Keratinocyte (primary cell): ENCODE results near the gene ENTREP1.

Experiments used
- CTCF ChIP-seq, 3 experiments: IDR thresholded peaks in 1 of 3; conservative IDR thresholded peaks in 1 of 3; optimal IDR thresholded peaks in 1 of 3; 2 replicates in 2 of 3; 3 replicates in 1 of 3; pipeline versions ENCODE3 to v1.5.1; 2011; ENCODE audit warnings: low read length in 3 of 3, mild to moderate bottlenecking in 3 of 3, moderate library complexity in 2 of 3, control low read depth in 1 of 3, inconsistent platforms in 1 of 3; ENCODE audit not compliant: insufficient read depth in 2 of 3; ENCODE audit errors: extremely low read depth in 1 of 3
- EZH2 ChIP-seq: IDR thresholded peaks from one replicate; pipeline ENCODE4 v1.6.1; 2012; ENCODE audit warnings: inconsistent platforms, mild to moderate bottlenecking, low read length, moderate library complexity

DNA sequence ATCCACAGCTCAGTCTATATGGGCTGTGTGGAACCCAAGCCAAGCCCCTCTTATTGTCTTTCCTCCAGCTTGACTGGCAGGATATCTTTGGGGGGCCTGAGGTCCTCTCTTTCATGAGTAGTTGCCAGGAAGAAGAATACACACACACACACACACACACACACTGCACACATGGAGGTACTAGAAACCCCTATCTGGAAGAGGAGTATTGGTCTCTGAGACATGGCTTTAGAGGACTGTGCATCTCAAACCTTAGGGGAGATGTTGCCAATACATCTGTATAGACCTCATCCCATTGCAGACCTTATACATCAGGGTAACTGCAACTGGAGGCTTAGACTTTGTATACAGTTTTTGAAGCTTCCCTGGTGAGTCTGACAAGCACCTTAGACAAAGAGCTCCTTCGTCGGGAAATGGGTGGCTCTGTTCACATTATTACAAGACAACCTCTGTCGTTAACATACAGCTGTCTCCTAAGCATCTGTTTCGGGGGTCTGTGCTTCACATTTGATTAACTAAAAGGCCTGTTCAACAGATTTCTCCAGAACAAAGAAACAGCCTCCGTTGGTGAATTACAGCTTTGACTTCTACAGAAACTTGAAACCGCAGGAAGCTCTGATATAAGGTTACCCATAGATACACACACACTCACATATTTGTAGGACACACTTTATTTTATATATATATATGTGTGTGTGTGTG is 5.5 kb upstream of the ENTREP1 start:
- TF ChIP-seq EZH2 (no peak), CTCF (optimal IDR thresholded peaks at IDR 0.05 in 1 of 3, IDR thresholded peaks at IDR 0.05 in 1 of 3, conservative IDR thresholded peaks at IDR 0.05 in 1 of 3; ENCODE audit: extremely low read depth in 1 of 3, insufficient read depth in 2 of 3, low read length in 3 of 3) (no peak)
